Measurements from ENCODE around the gene TTLL11.

Gene TTLL11

GRCh38 chr9:121772600-121773285 is 320.4 kb downstream of the TTLL11 start:
- Histone ChIP-seq H3K9me3 (ENCODE audit: control insufficient read depth in 2 of 2, low read length in 2 of 2) (no peaks in the 10 kb centered on the region), H3K36me3 (ENCODE audit: control insufficient read depth in 2 of 2, insufficient read depth in 2 of 2, low read length in 2 of 2) (peaks cover 79 to 92% of the 10 kb centered on the region in 2 donors), H3K27me3 (ENCODE audit: control insufficient read depth in 2 of 2, insufficient read depth in 2 of 2, low read length in 2 of 2) (no peaks in the 10 kb centered on the region), H3K27ac (ENCODE audit: low read depth in 2 of 2, low read length in 2 of 2) (no peak overlapping the region), H3K9ac (ENCODE audit: low read depth in 1 of 2, low read length in 2 of 2) (no peak overlapping the region), H3K4me1 (ENCODE audit: control insufficient read depth in 2 of 2, insufficient read depth in 2 of 2, low read length in 2 of 2) (no peaks in the 10 kb centered on the region), H3K4me3 (ENCODE audit: low read length in 2 of 2) (no peak overlapping the region)

Data from mucosa of rectum (tissue), 2 donors.